DMS 273 treated with DMSO at 0.1 percent for 48 hours (cell line): ENCODE measurements around the gene RBM20.
A peak's percentile ranks its signal among the peaks of the same experiment; 100 is the strongest.
"Not testable (repeated sequence)": the region's sequence is repeated elsewhere in the genome, so short reads cannot be mapped to it uniquely, and the experiment has no call there.

ENCODE experiments used
- DNase-seq: peaks from one replicate; lab custom pipeline; 2025; lab: John Stamatoyannopoulos, UW

The RBM20 gene

DNA sequence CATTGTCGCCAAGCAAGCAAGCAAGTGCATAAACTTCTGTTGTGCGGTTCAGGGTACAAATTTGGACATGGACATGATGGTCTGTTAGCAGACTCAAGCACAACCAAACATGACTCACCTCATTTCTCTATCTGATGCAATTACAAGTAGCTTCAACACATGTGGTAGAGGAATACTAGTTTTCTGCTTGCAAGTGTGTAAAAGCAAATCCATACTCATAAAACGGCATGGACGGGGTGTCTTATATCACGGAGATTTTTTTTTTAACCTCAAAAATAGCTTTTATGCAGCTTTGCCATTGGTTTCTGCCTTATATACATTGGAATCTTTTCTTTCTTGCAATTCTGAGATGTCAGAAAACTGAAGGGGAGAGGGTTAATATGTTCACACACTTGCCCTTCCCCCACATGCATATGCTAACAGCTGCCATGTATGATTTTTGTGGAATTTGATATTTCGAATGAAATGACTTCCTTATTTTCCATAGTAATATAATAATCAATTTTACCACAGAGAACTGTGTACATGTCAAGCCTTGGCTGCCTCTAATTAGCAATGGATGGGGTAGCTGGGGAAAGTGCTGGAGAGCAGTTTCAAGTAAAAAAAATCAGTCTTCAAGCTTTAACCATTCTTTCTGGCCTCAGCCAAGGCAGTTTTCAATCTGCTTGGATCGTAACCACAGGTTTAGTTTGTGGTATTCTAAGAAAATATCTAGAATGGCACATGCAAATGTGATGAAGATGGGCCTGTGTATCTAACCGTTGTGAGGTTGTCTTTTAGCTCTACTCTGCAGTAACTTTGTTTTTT, 121.6 kb downstream of the RBM20 start:
- DNase-seq, result no peak

DNA sequence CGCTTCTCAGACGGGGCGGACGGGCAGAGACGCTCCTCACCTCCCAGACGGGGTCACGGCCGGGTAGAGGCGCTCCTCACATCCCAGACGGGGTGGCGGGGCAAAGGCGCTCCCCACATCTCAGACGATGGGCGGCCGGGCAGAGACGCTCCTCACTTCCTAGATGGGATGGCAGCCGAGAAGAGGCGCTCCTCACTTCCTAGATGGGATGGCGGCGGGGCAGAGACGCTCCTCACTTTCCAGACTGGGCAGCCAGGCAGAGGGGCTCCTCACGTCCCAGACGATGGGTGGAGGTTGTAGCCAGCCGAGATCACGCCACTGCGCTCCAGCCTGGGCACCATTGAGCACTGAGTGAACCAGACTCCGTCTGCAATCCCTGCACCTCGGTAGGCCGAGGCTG, 123.5 kb downstream of the RBM20 start:
- DNase-seq, result not testable (repeated sequence)

GRCh38 chr10:110770243-110770642, 126.1 kb downstream of the RBM20 start:
- DNase-seq, result no peak

GRCh38 chr10:110771486-110771885, 127.3 kb downstream of the RBM20 start:
- no peak for DNase-seq

DNA sequence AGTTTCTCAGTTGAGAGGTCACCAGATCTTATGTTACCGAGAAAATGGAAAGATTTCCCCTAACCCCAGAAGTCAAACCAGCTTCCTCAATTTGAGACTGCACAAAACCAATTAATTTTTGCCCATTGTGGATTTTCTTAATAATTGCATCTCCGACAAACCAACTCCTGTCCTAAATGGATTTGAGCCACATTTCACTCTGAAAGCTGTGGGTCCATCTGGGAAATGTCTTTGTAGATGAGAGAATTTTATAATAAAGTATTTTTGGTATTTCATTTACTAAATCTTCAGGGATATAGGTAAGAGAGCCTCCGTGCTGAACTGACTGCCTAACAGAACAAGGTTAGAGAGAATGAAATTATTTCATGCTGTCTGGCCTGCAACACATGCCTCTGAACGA, 127.9 kb downstream of the RBM20 start:
- DNase-seq, result no peak

DNA sequence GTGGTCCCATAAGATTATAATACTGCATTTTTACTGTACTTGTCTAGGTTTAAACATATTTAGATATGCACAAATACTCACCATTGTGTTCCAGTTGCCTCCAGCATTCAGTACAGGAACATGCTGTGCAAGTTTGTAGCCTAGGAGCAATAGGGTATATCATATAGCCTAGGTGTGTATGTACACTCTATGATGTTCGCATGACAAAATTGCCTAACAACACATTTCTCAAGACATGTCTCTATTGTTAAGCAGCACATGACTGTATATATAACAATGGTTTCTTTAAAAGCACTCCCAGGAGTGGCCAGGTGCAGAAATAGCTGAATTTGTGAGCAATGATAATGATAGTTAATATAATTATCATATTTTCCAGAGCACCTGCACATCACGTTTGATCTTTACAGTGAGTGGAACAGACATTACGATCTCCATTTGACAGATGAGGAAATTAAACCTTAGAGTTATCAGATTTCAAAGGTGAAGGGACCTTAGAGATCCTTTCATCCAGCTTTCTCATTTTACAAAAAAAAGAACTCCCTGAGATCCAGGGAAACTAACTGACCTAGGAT, 128.4 kb downstream of the RBM20 start:
- no peak for DNase-seq

GRCh38 chr10:110773693-110774068, 129.5 kb downstream of the RBM20 start:
- DNase-seq, result no peak

- DNase-seq, result no peak
These were observed 130.2 kb downstream of the RBM20 start for GRCh38 chr10:110774069-110775019.

DNA sequence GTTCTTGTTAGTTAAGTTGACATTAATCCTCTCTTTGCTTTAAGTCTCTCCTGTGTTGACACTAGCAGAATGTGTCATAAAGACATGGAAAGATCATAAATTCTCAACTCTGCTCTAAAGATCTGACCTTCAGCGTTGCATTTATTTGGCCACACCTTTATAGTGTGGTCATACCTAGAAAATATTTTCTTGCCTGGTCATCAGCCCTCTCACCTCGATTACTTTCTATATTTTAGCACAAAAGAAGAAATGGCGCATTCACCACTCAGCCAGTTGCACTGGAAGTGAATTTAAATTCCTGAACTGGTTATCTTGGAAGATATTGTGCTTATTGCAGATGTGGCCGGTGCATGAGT, 130.9 kb downstream of the RBM20 start:
- DNase-seq, result no peak

- no peak for DNase-seq
These were observed 131.3 kb downstream of the RBM20 start for GRCh38 chr10:110775406-110775805.

DNA sequence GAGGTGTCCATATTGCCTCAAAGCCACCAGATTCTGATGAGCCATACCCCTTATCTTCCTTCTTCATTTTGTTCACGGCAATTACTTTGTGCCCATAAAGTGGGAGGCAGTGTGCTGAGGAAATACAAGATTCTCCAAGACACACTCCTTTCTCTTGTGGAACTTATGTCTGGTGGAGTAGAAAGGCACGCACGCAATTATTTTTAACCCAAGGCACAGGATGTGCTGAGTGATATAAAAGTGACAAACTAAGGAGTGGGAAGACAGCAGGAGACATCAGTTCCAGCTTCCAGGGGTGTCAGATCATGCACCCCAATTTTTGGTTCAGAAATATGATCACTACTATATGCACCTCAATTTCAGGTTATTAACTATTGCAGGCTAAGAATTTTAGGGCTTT, 132.9 kb downstream of the RBM20 start:
- DNase-seq, result no peak

DNA sequence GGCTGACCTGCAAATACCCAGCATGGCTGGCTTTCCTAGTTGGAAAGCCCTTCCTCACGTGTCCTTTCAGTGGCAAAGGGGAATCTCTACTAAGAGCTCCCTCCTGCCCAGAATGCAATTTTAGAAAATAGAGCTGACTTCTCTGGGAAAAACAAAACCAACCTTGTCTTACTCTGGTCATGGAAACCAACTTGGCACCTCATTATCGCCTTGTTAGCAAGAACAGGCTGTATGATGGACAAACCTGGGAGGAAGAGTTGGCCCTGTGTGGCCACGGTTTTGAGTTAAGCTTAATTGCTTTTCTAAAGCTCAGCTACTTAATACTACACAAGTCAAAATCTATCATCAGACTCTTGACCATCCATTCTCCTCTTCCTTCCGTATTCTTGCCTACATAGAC, 133.5 kb downstream of the RBM20 start:
- DNase-seq, result no peak

DNA sequence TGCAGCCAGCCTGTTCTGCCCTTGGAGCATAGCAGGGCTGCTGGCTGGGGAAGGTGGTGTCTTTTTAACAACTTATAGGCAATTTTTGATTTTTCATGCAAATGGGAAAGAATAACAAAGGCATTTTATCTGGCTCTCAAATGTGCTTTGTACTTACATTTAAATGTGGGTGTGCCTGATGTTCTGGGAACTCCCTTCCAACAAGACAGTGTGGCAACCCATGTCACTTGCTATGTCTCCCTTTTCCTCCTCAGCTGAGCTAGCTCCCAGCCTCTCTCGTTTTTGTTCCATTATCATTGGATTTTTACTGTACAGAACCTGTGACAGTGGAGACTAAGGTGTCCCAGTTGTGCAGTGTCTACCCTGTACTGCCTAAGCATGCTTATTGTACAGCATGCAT, 134.1 kb downstream of the RBM20 start:
- DNase-seq, result no peak

- DNase-seq, result no peak
These were observed 135.4 kb downstream of the RBM20 start for GRCh38 chr10:110779489-110779888.

DNA sequence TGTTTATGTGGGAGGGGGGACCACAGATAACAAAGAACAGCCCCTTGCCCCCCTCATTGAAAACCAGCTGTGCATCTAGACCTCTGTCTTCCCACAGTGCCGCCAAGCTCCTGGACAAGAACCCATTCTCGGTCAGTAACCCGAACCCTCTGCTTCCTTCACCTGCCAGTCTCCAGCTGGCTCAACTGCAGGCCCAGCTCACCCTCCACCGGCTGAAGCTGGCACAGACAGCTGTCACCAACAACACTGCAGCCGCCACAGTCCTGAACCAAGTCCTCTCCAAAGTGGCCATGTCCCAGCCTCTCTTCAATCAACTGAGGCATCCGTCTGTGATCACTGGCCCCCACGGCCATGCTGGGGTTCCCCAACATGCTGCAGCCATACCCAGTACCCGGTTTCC, 136.6 kb downstream of the RBM20 start:
- DNase-seq, result peak; percentile 26

DNA sequence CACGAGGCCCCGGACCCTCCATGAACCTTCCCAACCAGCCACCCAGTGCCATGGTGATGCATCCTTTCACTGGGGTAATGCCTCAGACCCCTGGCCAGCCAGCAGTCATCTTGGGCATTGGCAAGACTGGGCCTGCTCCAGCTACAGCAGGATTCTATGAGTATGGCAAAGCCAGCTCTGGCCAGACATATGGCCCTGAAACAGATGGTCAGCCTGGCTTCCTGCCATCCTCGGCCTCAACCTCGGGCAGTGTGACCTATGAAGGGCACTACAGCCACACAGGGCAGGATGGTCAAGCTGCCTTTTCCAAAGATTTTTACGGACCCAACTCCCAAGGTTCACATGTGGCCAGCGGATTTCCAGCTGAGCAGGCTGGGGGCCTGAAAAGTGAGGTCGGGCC, 137.0 kb downstream of the RBM20 start:
- DNase-seq, result no peak

GRCh38 chr10:110782616-110783015, 138.5 kb downstream of the RBM20 start:
- no peak for DNase-seq

DNA sequence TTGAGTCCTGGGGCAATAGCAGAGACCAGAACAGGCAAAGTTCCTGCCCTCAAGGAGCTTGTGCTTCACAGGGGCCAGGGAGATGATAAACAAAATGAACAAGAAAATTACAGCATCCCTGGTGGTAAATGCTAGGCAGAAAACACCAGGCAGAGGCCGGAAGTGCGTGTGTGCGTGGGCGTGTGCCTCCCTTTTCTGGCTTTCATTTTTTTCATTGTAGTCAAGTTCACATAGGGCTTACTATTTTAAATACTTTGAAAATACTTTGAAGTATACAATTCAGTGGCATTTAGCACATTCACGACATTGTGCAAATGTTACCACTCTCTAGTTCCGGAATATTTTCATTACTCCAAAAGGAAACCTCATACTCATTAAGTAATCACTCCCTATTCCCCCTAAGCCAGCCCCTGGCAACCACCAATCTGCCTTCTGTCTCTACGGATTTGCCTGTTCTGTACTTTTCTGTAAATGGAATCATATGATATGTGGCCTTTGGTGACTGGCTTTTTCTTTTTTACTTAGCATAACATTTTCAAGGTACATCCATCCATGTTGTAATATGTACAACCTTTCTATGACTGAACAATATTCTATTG, 139.5 kb downstream of the RBM20 start:
- no peak for DNase-seq

GRCh38 chr10:110784198-110784597, 140.1 kb downstream of the RBM20 start:
- DNase-seq, result no peak

DNA sequence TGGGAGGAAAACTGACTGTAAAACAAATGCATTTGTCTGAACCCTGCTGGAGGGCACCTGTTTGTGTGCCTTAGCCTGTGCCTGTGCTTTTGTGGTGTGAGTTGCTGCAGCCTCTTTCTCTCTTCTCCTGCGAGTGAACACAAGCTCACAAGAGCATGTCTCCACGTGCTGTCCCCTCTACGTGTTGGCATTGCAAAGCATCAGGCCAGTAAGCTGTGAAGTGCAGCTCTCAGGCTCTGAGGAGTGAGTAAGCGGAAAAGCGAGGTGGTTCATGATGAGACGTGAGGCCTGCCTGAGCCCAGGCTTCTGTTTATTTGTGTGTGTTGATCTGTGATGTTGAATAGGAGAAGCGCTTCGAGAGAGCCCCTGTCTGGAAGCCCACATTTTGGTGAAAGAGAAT, 142.0 kb downstream of the RBM20 start:
- DNase-seq, result no peak

- DNase-seq, result no peak
These were observed 144.7 kb downstream of the RBM20 start for GRCh38 chr10:110788620-110789385.
